H9 (cell line): ENCODE results near the gene ERC2. TPM values are rescaled to one million over a fixed set of nuclear protein-coding genes. Genes with fewer than 3 reads are reported as not detected.

Experiments
- DNase-seq: peaks from one replicate; pipeline ENCODE4 v3.0.0-alpha.2; 2017
- H2AFZ ChIP-seq: one replicate; pipeline ENCODE4 v1.6.1; 2013; ENCODE audit warnings: mild to moderate bottlenecking, low read length, control low read depth, moderate library complexity
- H2AK5ac ChIP-seq: 2 replicates; pipeline ENCODE4 v1.6.1; 2013; ENCODE audit warnings: low read length, control low read depth, mixed read lengths; ENCODE audit not compliant: insufficient read length
- H2BK120ac ChIP-seq: one replicate; pipeline ENCODE4 v1.6.1; 2013; ENCODE audit warnings: low read depth, mild to moderate bottlenecking, low read length, control low read depth, inconsistent platforms; ENCODE audit not compliant: poor library complexity, severe bottlenecking
- H2BK12ac ChIP-seq: 2 replicates; pipeline ENCODE4 v1.6.1; 2013; ENCODE audit warnings: low read length, control low read depth, mixed read lengths, low read depth; ENCODE audit not compliant: insufficient read length
- H2BK15ac ChIP-seq: 2 replicates; pipeline ENCODE4 v1.6.1; 2013; ENCODE audit warnings: low read depth, low read length, control low read depth
- H2BK20ac ChIP-seq: one replicate; pipeline ENCODE4 v1.6.1; 2013; ENCODE audit warnings: low read depth, mild to moderate bottlenecking, low read length, control low read depth, inconsistent platforms; ENCODE audit not compliant: poor library complexity, severe bottlenecking
- H2BK5ac ChIP-seq: 2 replicates; pipeline ENCODE4 v1.6.1; 2013; ENCODE audit warnings: low read length, control low read depth, mixed read lengths; ENCODE audit not compliant: insufficient read length
- H3K14ac ChIP-seq: 2 replicates; pipeline ENCODE4 v1.6.1; 2013; ENCODE audit warnings: low read length, control low read depth; ENCODE audit not compliant: insufficient read depth
- H3K18ac ChIP-seq: 2 replicates; pipeline ENCODE4 v1.6.1; 2013; ENCODE audit warnings: low read depth, mild to moderate bottlenecking, mixed read lengths, low read length, control low read depth; ENCODE audit not compliant: insufficient read length
- H3K23ac ChIP-seq: 2 replicates; pipeline ENCODE4 v1.6.1; 2013; ENCODE audit warnings: low read length, control low read depth, mixed read lengths, low read depth; ENCODE audit not compliant: insufficient read length
- H3K23me2 ChIP-seq: 2 replicates; pipeline ENCODE4 v1.6.1; 2013; ENCODE audit warnings: low read depth, mild to moderate bottlenecking, mixed read lengths, low read length, control low read depth; ENCODE audit not compliant: insufficient read length, poor library complexity, severe bottlenecking
- H3K27ac ChIP-seq: 2 replicates; pipeline ENCODE4 v1.5.1; 2013; ENCODE audit warnings: low read length, control low read depth, mixed read lengths, low read depth; ENCODE audit not compliant: insufficient read length
- H3K27me3 ChIP-seq: 2 replicates; pipeline ENCODE4 v1.6.1; 2013; ENCODE audit warnings: low read length, control low read depth, inconsistent platforms; ENCODE audit not compliant: insufficient read depth
- H3K4ac ChIP-seq: 2 replicates; pipeline ENCODE4 v1.6.1; 2013; ENCODE audit warnings: low read depth, mild to moderate bottlenecking, control low read depth, inconsistent platforms, low read length, moderate library complexity
- H3K4me1 ChIP-seq: 2 replicates; pipeline ENCODE4 v1.6.1; 2013; ENCODE audit warnings: low read length, control low read depth, inconsistent platforms; ENCODE audit not compliant: insufficient read depth
- H3K4me2 ChIP-seq: 2 replicates; pipeline ENCODE4 v1.6.1; 2013; ENCODE audit warnings: low read length, control low read depth, mixed read lengths; ENCODE audit not compliant: insufficient read length, insufficient read depth
- H3K56ac ChIP-seq: 2 replicates; pipeline ENCODE4 v1.6.1; 2013; ENCODE audit warnings: low read depth, mild to moderate bottlenecking, mixed read lengths, low read length, control low read depth; ENCODE audit not compliant: insufficient read length
- H3K79me1 ChIP-seq: 2 replicates; pipeline ENCODE4 v1.6.1; 2013; ENCODE audit warnings: low read depth, mild to moderate bottlenecking, moderate library complexity, low read length, control low read depth, inconsistent platforms; ENCODE audit not compliant: insufficient read depth, poor library complexity, severe bottlenecking
- H3K79me2 ChIP-seq: 2 replicates; pipeline ENCODE4 v1.6.1; 2013; ENCODE audit warnings: low read length, control low read depth, inconsistent platforms; ENCODE audit not compliant: insufficient read depth
- H3K9ac ChIP-seq: 2 replicates; pipeline ENCODE4 v1.6.1; 2013; ENCODE audit warnings: low read length, control low read depth, mixed read lengths; ENCODE audit not compliant: insufficient read length; ENCODE audit errors: extremely low read depth
- H3K9me3 ChIP-seq: one replicate; pipeline ENCODE4 v1.6.1; 2013; ENCODE audit warnings: low read depth, low read length, inconsistent platforms; ENCODE audit not compliant: control insufficient read depth
- H3T11ph ChIP-seq: one replicate; pipeline ENCODE4 v1.6.1; 2013; ENCODE audit warnings: mild to moderate bottlenecking, low read length, control low read depth, inconsistent platforms
- H4K20me1 ChIP-seq: one replicate; pipeline ENCODE4 v1.6.1; 2013; ENCODE audit not compliant: control insufficient read depth, insufficient read length, insufficient read depth
- H4K5ac ChIP-seq: 2 replicates; pipeline ENCODE4 v1.6.1; 2013; ENCODE audit warnings: low read depth, mild to moderate bottlenecking, mixed read lengths, low read length, control low read depth; ENCODE audit not compliant: insufficient read length
- H4K8ac ChIP-seq: replicated peaks from 2 replicates; pipeline ENCODE4 v1.6.1; 2013; ENCODE audit warnings: low read length, control low read depth, mixed read lengths, low read depth; ENCODE audit not compliant: insufficient read length
- H4K91ac ChIP-seq: 2 replicates; pipeline ENCODE4 v1.6.1; 2013; ENCODE audit warnings: low read depth, mild to moderate bottlenecking, moderate library complexity, mixed read lengths, low read length, control low read depth; ENCODE audit not compliant: insufficient read length
- H3K27ac Mint-ChIP-seq, 3 experiments: 2 replicates in 2 of 3; 3 replicates in 1 of 3; pipeline ENCODE4 v1.8.0; 2020 to 2021; ENCODE audit warnings: mixed read lengths in 3 of 3, mild to moderate bottlenecking in 1 of 3, moderate library complexity in 1 of 3
- H3K27me3 Mint-ChIP-seq: 2 replicates; pipeline ENCODE4 v1.8.0; 2021; ENCODE audit warnings: low read depth, mild to moderate bottlenecking, moderate library complexity, mixed read lengths
- H3K36me3 Mint-ChIP-seq, 3 experiments: 2 replicates in 2 of 3; 3 replicates in 1 of 3; pipeline ENCODE4 v1.8.0; 2020 to 2021; ENCODE audit warnings: low read depth in 3 of 3, mixed read lengths in 3 of 3; ENCODE audit not compliant: insufficient read depth in 1 of 3
- H3K4me1 Mint-ChIP-seq, 2 experiments: 2 replicates each; pipeline ENCODE4 v1.8.0; 2020; ENCODE audit warnings: mixed read lengths in 2 of 2
- H3K4me3 Mint-ChIP-seq, 2 experiments: 2 replicates in 1 of 2; 3 replicates in 1 of 2; pipeline ENCODE4 v1.8.0; 2020 to 2021; ENCODE audit warnings: mild to moderate bottlenecking in 2 of 2, mixed read lengths in 2 of 2, moderate library complexity in 1 of 2
- H3K9me3 Mint-ChIP-seq, 2 experiments: 2 replicates in 1 of 2; 3 replicates in 1 of 2; pipeline ENCODE4 v1.8.0; 2020; ENCODE audit warnings: mild to moderate bottlenecking in 2 of 2, mixed read lengths in 2 of 2, moderate library complexity in 1 of 2
- WGBS: extraction: QIAGEN DNeasy Blood & Tissue Kit; methylation state at CpG from one replicate; pipeline ENCODE4 v1.1.7; 2013; ENCODE audit warnings: missing lambda C conversion rate, low lambda C conversion rate, mixed read lengths; ENCODE audit not compliant: insufficient read length; ENCODE audit errors: extremely low coverage; 5-methylcytosine and 5-hydroxymethylcytosine counted together
- total RNA-seq: library from RNA; stranded (reverse); gene quantifications from 2 replicates; pipeline ENCODE4 v1.2.1, GENCODE V29; 2021
- TF ChIP-seq, protein P1 (sequence below): fragments of 200-600 bp; sonication (generic); conservative IDR thresholded peaks from 3 replicates; pipeline ENCODE4 v1.8.0; 2021; ENCODE audit warnings: antibody characterized with exemption, mild to moderate bottlenecking

The ERC2 gene
- total RNA-seq, 1 experiment from 2014 or later: 15.4 TPM

- no peaks in the 10 kb centered on the region for H3K79me2 ChIP-seq
- no peak overlapping the region for H3T11ph ChIP-seq
- no peak overlapping the region for H4K91ac ChIP-seq
- H3K14ac ChIP-seq: no peak overlapping the region
- H2BK120ac ChIP-seq: no peak overlapping the region
- no peak overlapping the region for H3K4ac ChIP-seq
- no peak overlapping the region for H2BK5ac ChIP-seq
- H3K23me2 ChIP-seq: peaks cover 54% of the 10 kb centered on the region
- H3K9ac ChIP-seq: no peak overlapping the region
- H3K9me3 ChIP-seq: no peaks in the 10 kb centered on the region
- H3K4me2 ChIP-seq: peak overlapping the region; percentile 70
- no peak overlapping the region for H3K18ac ChIP-seq
- no peaks in the 10 kb centered on the region; the same call in 1 of the 2 replicates for H3K4me1 ChIP-seq
- H4K20me1 ChIP-seq: no peaks in the 10 kb centered on the region
- Mint-ChIP-seq H3K4me3 (peak overlapping the region; percentile 78 to 89), H3K27me3 (peaks cover 96% of the 10 kb centered on the region), H3K4me1 (peaks cover 43 to 48% of the 10 kb centered on the region in 2 experiments), H3K9me3 (peaks cover 0 to 2% of the 10 kb centered on the region in 2 experiments; a peak in 3 of 5 replicates), H3K27ac (no peak overlapping the region), H3K36me3 (peaks cover 0 to 2% (median 0%) of the 10 kb centered on the region in 3 experiments; a peak in 1 of 7 replicates)
- no peak overlapping the region for H2BK20ac ChIP-seq
- H2AFZ ChIP-seq: no peak overlapping the region
- no peak overlapping the region for H2AK5ac ChIP-seq
- peaks cover 38% of the 10 kb centered on the region; the same call in 1 of the 2 replicates for H3K27me3 ChIP-seq
- DNase-seq: peak; percentile 54
- TF ChIP-seq, protein P1, sequence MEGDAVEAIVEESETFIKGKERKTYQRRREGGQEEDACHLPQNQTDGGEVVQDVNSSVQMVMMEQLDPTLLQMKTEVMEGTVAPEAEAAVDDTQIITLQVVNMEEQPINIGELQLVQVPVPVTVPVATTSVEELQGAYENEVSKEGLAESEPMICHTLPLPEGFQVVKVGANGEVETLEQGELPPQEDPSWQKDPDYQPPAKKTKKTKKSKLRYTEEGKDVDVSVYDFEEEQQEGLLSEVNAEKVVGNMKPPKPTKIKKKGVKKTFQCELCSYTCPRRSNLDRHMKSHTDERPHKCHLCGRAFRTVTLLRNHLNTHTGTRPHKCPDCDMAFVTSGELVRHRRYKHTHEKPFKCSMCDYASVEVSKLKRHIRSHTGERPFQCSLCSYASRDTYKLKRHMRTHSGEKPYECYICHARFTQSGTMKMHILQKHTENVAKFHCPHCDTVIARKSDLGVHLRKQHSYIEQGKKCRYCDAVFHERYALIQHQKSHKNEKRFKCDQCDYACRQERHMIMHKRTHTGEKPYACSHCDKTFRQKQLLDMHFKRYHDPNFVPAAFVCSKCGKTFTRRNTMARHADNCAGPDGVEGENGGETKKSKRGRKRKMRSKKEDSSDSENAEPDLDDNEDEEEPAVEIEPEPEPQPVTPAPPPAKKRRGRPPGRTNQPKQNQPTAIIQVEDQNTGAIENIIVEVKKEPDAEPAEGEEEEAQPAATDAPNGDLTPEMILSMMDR: no peak
- no peak overlapping the region for H4K5ac ChIP-seq
- H3K79me1 ChIP-seq: no peaks in the 10 kb centered on the region
- H3K27ac ChIP-seq: no peak overlapping the region
- H4K8ac ChIP-seq: no peak overlapping the region
- H3K56ac ChIP-seq: no peak overlapping the region
- no peak overlapping the region for H2BK15ac ChIP-seq
- no CpG with 5 or more reads among the region's 30 CpGs for whole genome bisulfite sequencing
- H2BK12ac ChIP-seq: no peak overlapping the region
- no peak overlapping the region for H3K23ac ChIP-seq
Observed at GRCh38 chr3:55488398-55489055, 979.7 kb downstream of the ERC2 start.
